Activated T-cell treated with anti-CD3 and anti-CD28 coated beads, Interleukin-2, amount 50 U/mL, for 48 hours (primary cell): Measurements from ENCODE around the gene CERS6.

Source experiments
- DNase-seq, 2 experiments: peaks; one replicate each; pipeline ENCODE4 v3.0.0-alpha.2; 2020

The CERS6 gene

DNA sequence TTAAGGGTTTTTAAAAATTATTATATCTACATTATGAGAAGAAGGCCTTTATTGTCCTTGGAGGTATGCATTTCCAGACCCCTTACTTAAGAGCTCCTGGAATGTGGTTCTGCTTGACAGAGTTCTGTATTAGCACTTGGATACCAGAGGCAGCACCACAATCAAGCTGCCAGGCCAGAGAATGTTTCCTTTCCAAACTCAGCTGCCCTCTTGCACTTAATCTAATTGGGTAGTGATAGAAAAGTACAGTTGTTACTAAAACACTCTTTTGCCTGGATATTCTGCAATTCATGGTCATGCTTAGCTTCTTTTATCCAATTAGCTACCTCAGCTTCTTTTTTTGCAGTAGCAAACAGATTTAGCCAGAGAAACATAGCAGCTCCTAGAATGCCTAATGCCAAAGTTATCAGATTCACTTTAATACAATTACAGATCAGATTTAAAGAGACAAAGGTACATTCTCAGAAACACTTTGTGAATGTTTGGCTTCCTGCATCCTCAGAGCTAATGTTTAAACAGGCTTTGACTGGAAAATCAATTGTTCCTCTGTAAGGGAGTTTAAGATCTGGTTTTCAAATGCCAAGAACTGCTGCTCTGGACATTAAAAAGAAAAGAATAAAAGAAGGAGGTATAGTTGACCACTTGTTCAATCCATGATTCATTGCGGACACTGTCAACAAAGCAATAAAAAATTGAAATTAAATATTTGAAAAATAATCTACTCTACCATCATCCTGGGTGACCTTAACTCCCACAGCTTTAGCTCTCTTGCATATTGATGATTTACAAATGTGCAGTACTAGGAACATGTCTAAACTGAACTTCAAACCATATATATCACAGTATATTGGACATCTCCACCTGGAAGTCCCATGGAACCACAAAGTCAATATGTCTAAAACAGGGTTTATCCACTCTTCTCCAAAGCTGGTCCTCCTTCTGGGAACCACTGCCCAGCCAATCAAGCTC, 359.2 kb downstream of the CERS6 start:
- DNase-seq = no peak

DNA sequence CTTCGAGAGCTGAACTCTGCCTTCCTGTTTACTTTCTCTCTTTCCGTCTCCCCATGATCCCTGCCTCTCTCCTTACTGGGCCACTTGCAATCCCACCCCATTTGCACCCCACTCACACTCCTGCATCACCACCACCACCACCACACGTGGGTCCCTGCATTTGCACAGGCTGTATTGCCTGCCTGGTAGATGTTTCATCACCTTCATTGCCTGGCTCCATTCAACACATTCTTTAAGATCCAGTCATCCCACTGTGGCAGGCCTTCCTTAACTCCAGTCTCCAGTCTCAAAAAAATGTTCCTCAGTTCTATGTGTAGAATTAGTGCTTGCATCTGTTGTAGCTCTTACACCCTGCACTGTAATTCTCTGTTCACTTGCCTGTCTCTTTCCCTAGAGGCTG, 360.3 kb downstream of the CERS6 start:
- no peak for DNase-seq

DNA sequence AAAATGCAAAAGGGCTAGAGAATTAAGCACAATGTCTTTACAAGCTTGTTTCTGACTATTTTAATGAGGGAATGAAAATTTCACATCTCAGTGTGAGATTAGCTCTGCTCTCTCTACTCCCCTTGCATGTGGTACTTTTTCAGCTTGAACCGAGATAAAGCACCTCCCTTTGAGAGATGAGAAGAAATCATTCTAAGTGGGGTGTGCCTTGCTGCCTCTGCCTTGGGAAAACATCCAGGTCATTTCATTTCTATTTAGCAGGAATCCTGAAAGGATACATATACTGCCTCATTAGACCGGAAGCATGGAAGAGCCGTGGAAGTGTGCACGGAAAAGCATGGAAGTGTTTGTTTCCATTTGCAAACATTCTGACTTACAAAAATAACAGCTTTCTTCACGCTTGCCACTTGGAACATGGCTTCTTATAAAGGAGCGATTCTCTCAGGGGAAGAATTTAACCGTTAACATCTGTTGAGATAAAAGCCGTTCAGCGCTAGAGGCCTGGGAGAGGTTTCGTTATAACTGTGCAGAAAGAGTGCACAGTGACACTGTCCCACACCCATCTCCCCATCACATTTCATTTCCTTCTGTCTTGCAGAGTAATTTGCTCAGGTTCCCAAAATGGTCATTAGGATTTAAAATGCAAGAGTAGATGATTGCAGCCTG, 363.1 kb downstream of the CERS6 start:
- no peak for DNase-seq

DNA sequence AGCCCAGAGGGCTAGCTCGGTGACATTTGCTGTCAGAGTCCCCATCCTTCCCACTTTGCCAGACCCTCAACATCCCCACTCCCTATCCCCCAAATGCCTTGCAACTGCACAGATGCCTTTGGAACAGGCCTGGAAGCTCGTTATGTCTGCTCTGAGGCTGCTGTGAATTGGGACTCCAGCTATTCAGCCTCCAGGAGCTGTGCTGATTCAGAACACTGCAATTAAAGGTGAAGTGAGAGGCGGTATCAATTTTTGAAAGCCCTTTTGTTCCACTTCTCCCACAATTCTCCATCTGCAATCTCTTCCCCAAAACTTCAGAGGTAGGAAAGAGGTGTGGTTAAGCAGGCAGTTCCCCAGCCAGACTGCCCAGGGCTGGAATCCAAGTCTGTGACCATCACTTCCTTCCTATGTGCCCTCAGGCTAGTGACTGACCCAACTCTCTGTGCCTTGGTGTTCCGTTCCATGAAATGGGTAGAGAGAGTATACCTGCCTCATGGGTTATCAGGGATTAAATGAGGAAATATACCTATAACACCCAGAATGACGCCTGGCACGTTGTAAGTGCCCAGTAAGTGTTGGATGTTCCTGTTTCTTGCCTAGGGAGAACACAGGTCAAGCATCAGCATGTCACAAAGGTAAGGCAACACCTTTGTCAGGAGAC, 363.9 kb downstream of the CERS6 start:
- no peak for DNase-seq

DNA sequence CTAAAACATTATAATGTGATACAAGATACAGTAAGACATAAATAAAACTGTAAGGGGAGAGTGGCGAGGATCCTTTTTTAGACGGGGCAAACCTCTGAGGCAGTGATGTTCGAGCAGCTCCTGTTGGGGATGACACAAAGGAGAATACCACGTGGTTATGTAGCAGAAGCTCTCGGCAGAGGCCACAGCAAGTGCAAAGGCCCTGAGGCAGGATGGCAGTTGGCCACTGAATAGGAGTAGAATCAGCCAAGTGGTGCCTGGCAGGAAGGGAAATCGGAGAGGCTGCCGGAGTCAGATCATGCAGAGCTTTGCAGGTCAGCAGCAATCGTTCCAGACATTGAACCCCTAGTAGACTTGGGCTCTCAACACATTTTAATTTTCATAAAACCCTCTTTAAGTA, 365.5 kb downstream of the CERS6 start:
- DNase-seq = no peak

DNA sequence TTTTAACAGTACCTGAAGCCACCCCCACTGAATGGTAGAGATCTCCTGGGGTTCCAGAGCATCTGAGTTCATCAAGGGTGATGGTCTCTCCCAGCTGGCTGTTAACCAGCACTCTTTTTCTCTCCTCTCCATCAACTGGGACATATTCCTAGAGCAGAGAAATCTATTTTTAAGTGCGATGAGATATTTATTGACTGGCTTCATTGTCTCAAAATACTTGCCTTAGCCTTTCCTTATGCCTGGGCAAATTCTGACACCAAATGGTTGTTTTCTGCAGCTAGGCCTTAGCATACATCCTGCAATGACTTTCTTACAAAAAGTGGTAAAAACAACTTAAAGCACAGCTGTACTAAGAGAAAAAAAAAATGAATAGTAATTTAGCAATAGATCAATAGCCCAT, 365.9 kb downstream of the CERS6 start:
- no peak for DNase-seq
